ENCODE results near the gene FYB2. TPM values are rescaled to one million over a fixed set of nuclear protein-coding genes. Genes with fewer than 3 reads are reported as not detected.

Gene FYB2
- total RNA-seq, 1 experiment from 2014 or later, result not detected

- Histone ChIP-seq H3K4me2 (no peak overlapping the region), H3K9me2 (ENCODE audit: insufficient read depth) (no peaks in the 10 kb centered on the region), H3K79me2 (ENCODE audit: low read depth) (no peaks in the 10 kb centered on the region), H2AFZ (no peak overlapping the region), H3K27me3 (ENCODE audit: insufficient read depth, low read depth) (peaks cover 71% of the 10 kb centered on the region), H3F3A (ENCODE audit: insufficient read depth, low read depth) (no peaks in the 10 kb centered on the region), H3K27ac (no peak overlapping the region), H3K4me3 (no peak overlapping the region), H3K4me1 (replicated peaks; ENCODE audit: insufficient read depth) (no peaks in the 10 kb centered on the region), H3K36me3 (ENCODE audit: low read depth) (no peaks in the 10 kb centered on the region), H4K20me1 (ENCODE audit: insufficient read depth) (no peaks in the 10 kb centered on the region), H3K9me3 (ENCODE audit: insufficient read depth, low read depth) (no peaks in the 10 kb centered on the region)
- DNase-seq, result no peak
- TF ChIP-seq EZH2 (IDR thresholded peaks at IDR 0.05; ENCODE audit: low read depth) (no peak), CTCF (conservative IDR thresholded peaks at IDR 0.05) (no peak)
- POLR2A ChIA-PET (ENCODE audit: unreplicated experiment), result no interaction called here
- no TSS peak for BruUV-seq (replicated peaks)
- CTCF ChIA-PET, result no interaction called here
- intact Hi-C loops (cut with micrococcal nuclease; ENCODE audit: unreplicated experiment), result no loop called here
These were observed 25.4 kb upstream of the FYB2 start for GRCh38 chr1:56844545-56845136.

- ChIA-PET POLR2A (ENCODE audit: unreplicated experiment) (interaction anchor here (0.6 kb wide), 1 partner anchor 701 kb away, joined by 4 read pairs; no protein-coding TSS in a partner anchor), CTCF (no interaction called here)
- Histone ChIP-seq H3K9me3 (ENCODE audit: insufficient read depth, low read depth) (no peaks in the 10 kb centered on the region), H3K27ac (no peak overlapping the region), H3K4me1 (replicated peaks; ENCODE audit: insufficient read depth) (no peaks in the 10 kb centered on the region), H2AFZ (no peak overlapping the region), H3K4me2 (no peak overlapping the region), H3K27me3 (ENCODE audit: insufficient read depth, low read depth) (peaks cover 66% of the 10 kb centered on the region), H4K20me1 (ENCODE audit: insufficient read depth) (no peaks in the 10 kb centered on the region), H3K79me2 (ENCODE audit: low read depth) (no peaks in the 10 kb centered on the region), H3F3A (ENCODE audit: insufficient read depth, low read depth) (no peaks in the 10 kb centered on the region), H3K9me2 (ENCODE audit: insufficient read depth) (no peaks in the 10 kb centered on the region), H3K4me3 (no peak overlapping the region), H3K36me3 (ENCODE audit: low read depth) (no peaks in the 10 kb centered on the region)
- intact Hi-C loops (cut with micrococcal nuclease; ENCODE audit: unreplicated experiment), result no loop called here
- BruUV-seq (replicated peaks), result no TSS peak
- no peak for TF ChIP-seq EZH2 (IDR thresholded peaks at IDR 0.05; ENCODE audit: low read depth)
- TF ChIP-seq CTCF (conservative IDR thresholded peaks at IDR 0.05), result no peak
- no peak for DNase-seq
These were observed 24.3 kb upstream of the FYB2 start for GRCh38 chr1:56843544-56843943.

- Histone ChIP-seq H3K4me2 (no peak overlapping the region), H3K27ac (no peak overlapping the region), H3K36me3 (ENCODE audit: low read depth) (no peaks in the 10 kb centered on the region), H3K4me3 (no peak overlapping the region), H3F3A (ENCODE audit: insufficient read depth, low read depth) (no peaks in the 10 kb centered on the region), H3K79me2 (ENCODE audit: low read depth) (no peaks in the 10 kb centered on the region), H3K4me1 (replicated peaks; ENCODE audit: insufficient read depth) (no peaks in the 10 kb centered on the region), H2AFZ (no peak overlapping the region), H3K9me3 (ENCODE audit: insufficient read depth, low read depth) (no peaks in the 10 kb centered on the region), H3K27me3 (ENCODE audit: insufficient read depth, low read depth) (peaks cover 73% of the 10 kb centered on the region), H4K20me1 (ENCODE audit: insufficient read depth) (no peaks in the 10 kb centered on the region), H3K9me2 (ENCODE audit: insufficient read depth) (no peaks in the 10 kb centered on the region)
- ChIA-PET CTCF (no interaction called here), POLR2A (ENCODE audit: unreplicated experiment) (no interaction called here)
- intact Hi-C loops (cut with micrococcal nuclease; ENCODE audit: unreplicated experiment), result loop anchor here (10.0 kb wide), 1 partner anchor 1926 kb away; no protein-coding TSS in a partner anchor
- TF ChIP-seq EZH2 (IDR thresholded peaks at IDR 0.05; ENCODE audit: low read depth) (no peak), CTCF (conservative IDR thresholded peaks at IDR 0.05) (no peak)
- BruUV-seq (replicated peaks), result no TSS peak
- DNase-seq, result no peak
These were observed 19.6 kb upstream of the FYB2 start for GRCh38 chr1:56838759-56839158.
